Measurements from ENCODE around the gene HIBCH.

Gene HIBCH

DNA sequence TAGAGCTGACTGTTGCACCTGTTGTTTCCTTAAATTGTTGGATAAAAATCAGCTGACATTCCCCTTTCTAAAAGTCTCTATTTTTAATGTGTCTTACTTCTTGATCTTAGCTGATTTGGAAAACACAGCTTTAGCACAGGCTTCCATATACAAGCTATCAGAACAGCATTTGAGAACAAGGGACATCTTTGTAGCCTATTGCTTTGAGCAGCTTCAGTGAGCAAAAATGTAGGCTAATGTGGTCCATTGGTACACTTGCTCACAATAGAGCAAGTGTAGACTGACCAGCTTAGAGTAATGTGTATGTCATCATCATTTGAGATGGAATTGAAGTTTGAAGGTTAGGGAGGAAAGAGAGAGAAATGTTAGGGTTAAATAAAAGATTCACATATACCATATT, 30.7 kb upstream of the HIBCH start:
- TF ChIP-seq, protein P1, sequence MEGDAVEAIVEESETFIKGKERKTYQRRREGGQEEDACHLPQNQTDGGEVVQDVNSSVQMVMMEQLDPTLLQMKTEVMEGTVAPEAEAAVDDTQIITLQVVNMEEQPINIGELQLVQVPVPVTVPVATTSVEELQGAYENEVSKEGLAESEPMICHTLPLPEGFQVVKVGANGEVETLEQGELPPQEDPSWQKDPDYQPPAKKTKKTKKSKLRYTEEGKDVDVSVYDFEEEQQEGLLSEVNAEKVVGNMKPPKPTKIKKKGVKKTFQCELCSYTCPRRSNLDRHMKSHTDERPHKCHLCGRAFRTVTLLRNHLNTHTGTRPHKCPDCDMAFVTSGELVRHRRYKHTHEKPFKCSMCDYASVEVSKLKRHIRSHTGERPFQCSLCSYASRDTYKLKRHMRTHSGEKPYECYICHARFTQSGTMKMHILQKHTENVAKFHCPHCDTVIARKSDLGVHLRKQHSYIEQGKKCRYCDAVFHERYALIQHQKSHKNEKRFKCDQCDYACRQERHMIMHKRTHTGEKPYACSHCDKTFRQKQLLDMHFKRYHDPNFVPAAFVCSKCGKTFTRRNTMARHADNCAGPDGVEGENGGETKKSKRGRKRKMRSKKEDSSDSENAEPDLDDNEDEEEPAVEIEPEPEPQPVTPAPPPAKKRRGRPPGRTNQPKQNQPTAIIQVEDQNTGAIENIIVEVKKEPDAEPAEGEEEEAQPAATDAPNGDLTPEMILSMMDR (IDR thresholded peaks at IDR 0.05): no peak

DNA sequence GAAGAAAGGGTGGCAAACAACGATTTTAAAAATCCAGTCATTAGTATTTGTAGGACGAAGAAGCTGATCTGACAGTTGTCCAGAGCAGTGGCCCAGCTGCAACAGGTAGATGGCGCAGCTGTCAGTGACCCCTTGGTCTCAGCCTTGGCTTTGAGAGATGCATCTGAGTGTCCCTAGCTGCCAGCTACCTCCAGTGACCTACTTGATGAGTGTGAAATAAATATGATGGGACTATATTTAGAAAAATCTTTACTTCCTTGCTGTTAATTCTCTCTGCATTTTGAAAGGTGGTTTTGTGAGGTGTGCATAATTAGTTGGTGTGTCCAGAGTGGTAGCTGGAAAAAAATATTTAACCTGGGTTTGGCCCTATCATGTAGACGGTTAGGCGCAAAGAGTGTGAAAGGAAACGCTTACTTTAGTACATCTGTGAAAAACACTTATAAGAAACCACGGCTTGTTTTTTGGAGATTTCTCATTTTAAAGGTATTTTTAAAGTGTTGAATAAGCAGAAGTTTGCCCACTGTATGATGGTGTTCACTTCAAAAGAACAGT, 24.7 kb upstream of the HIBCH start:
- TF ChIP-seq, protein P1 (IDR thresholded peaks at IDR 0.05): no peak

GRCh38 chr2:190343536-190344275, 24.1 kb upstream of the HIBCH start, which contains the start of gene INPP1:
Gene INPP1 (plus strand): TSS chr2:190343589. CDS start chr2:190360103, 16,514 bp downstream.
- TF ChIP-seq, protein P1 (IDR thresholded peaks at IDR 0.05): no peak

DNA sequence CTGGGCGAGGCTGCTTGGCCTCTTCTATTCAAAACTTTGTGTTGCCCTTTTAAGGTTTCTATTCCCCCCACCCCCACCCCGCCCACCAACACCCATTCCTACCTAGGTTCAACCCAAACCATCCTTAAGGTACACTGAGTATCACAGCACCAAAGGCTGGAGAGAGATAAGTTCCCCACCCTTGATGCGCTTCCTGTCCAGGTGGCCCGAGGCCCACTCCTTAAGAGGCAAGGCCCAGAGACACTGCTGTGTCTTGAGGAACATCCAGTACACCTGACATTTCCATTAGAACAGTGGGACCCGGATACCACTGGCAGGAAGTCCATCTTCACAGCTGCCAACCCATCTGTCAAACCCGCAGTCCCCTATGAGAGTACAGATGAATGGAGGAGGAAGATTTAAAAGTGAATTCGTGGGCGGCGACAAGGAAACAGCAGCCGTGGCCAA, 23.5 kb upstream of the HIBCH start:
- TF ChIP-seq, protein P1 (IDR thresholded peaks at IDR 0.05): no peak

DNA sequence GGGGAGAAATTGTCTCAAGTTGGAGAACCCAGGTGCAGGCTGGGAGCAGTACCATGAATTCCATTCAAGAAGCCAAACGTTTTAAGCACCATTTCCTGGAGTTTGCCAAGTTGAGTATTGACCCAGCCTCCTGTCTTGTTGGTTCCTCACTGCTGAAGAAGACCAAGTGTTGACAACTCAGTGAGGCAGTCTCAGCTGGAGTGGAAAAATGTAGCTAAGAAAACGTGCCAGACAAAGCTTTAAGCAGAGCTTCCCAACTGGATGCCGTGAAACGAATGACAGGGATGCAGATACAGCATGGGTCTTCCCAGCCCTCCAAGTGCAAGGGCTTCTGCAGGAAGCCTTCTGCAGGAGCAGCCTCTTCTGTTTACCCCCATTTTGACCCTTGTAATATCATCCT, 23.0 kb upstream of the HIBCH start:
- TF ChIP-seq, protein P1 (IDR thresholded peaks at IDR 0.05): no peak

DNA sequence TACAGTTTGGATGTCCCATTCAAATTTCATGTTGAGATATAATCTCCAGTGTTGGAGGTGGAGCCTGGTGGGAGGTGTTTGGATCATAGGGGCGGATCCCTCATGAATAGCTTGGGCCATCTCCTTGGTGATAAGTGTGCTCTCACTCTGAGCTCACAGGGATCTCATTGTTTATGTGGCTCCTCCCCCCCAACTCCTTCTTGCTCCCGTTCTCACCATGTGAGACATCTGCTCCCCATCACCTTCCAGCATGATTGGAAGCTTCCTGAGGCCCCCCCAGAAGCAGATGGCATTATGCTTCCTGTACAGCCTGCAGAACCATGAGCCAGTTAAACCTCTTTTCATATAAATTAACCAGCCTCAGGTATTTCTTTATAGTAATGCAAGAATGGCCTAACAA, 20.7 kb upstream of the HIBCH start:
- TF ChIP-seq, protein P1 (IDR thresholded peaks at IDR 0.05): no peak

- TF ChIP-seq, protein P1 (IDR thresholded peaks at IDR 0.05): no peak
Observed at GRCh38 chr2:190339394-190339793, 19.8 kb upstream of the HIBCH start.
